Activated CD4-positive, alpha-beta memory T cell treated with anti-CD3 and anti-CD28 coated beads for 36 hours (primary cell): ENCODE results near the gene HEPN1. TPM values are rescaled to one million over a fixed set of nuclear protein-coding genes. Genes with fewer than 3 reads are reported as not detected.
A peak's percentile ranks its signal among the peaks of the same experiment; 100 is the strongest.

ENCODE experiments used
- CTCF ChIA-PET: fragments of 350-600 bp; sonication (Branson Sonifier 250); formaldehyde crosslinking; loops from one replicate; lab custom pipeline; 2021; ENCODE audit warnings: antibody characterized with exemption, inconsistent platforms; lab: Charles Lee
- POLR2A ChIA-PET: fragments of 350-600 bp; sonication (Branson Sonifier 250); formaldehyde crosslinking; loops from one replicate; lab custom pipeline; 2021; ENCODE audit warnings: antibody characterized with exemption; lab: Charles Lee
- DNase-seq: peaks from one replicate; pipeline ENCODE4 v3.0.0-alpha.2; 2020
- H3K27ac Mint-ChIP-seq: one replicate; pipeline ENCODE4 v1.8.0; 2021; ENCODE audit warnings: mixed read lengths
- H3K27me3 Mint-ChIP-seq: one replicate; pipeline ENCODE4 v1.8.0; 2021; ENCODE audit warnings: mixed read lengths
- H3K36me3 Mint-ChIP-seq: one replicate; pipeline ENCODE4 v1.8.0; 2021; ENCODE audit warnings: mixed read lengths
- H3K4me1 Mint-ChIP-seq: one replicate; pipeline ENCODE4 v1.8.0; 2021; ENCODE audit warnings: low read depth, mixed read lengths
- H3K4me3 Mint-ChIP-seq: one replicate; pipeline ENCODE4 v1.8.0; 2021; ENCODE audit warnings: mild to moderate bottlenecking, mixed read lengths
- H3K9me3 Mint-ChIP-seq: one replicate; pipeline ENCODE4 v1.8.0; 2021; ENCODE audit warnings: mixed read lengths
- intact Hi-C: fragments of 100-400 bp; cut with micrococcal nuclease; formaldehyde crosslinking; loops from one replicate; pipeline ENCODE4 v1.15.1; 2023
- total RNA-seq, 2 experiments: library from RNA; stranded (reverse); gene quantifications; one replicate each; pipeline ENCODE4 v1.2.3, GENCODE V29; 2021

Gene HEPN1
- total RNA-seq, 2 experiments from 2014 or later: not detected

- POLR2A ChIA-PET: interaction anchor here (0.7 to 1.3 kb wide), 4 partner anchors 77 to 204 kb away, joined by 3 to 7 read pairs (median 5); partner anchors contain the start of genes CCDC15, MSANTD2, SIAE and SPA17
- H3K27me3 Mint-ChIP-seq: peaks cover 12% of the 10 kb centered on the region
- intact Hi-C loops: loop anchor here (1.0 to 10.0 kb wide), 7 partner anchors 38 to 268 kb away; partner anchors contain the start of genes CCDC15, MSANTD2 and TMEM218
- DNase-seq: no peak
- peak overlapping the region; percentile 77 for H3K4me3 Mint-ChIP-seq
- H3K36me3 Mint-ChIP-seq: no peaks in the 10 kb centered on the region
- H3K9me3 Mint-ChIP-seq: no peaks in the 10 kb centered on the region
- CTCF ChIA-PET: interaction anchor here (0.6 to 1.8 kb wide), 40 partner anchors 8 to 572 kb away, joined by 3 to 30 read pairs (median 4); partner anchors contain the start of genes CCDC15, MSANTD2, NRGN and ROBO3
- H3K4me1 Mint-ChIP-seq: peaks cover 13% of the 10 kb centered on the region
- H3K27ac Mint-ChIP-seq: no peak overlapping the region
Observed at GRCh38 chr11:124876818-124877630, 42.0 kb upstream of the HEPN1 start.

- H3K27me3 Mint-ChIP-seq: peaks cover 7% of the 10 kb centered on the region
- no peak for DNase-seq
- H3K9me3 Mint-ChIP-seq: no peaks in the 10 kb centered on the region
- no peaks in the 10 kb centered on the region for H3K36me3 Mint-ChIP-seq
- H3K27ac Mint-ChIP-seq: no peak overlapping the region
- ChIA-PET POLR2A (no interaction called here), CTCF (interaction anchor here (1.0 kb wide), 1 partner anchor 12 kb away, joined by 4 read pairs; the partner anchor contains the start of gene ROBO3)
- H3K4me3 Mint-ChIP-seq: peak overlapping the region; percentile 77
- peaks cover 13% of the 10 kb centered on the region for H3K4me1 Mint-ChIP-seq
- intact Hi-C loops: loop anchor here (2.0 to 10.0 kb wide), 5 partner anchors 39 to 267 kb away; partner anchors contain the start of genes MSANTD2 and TMEM218
Observed at GRCh38 chr11:124877631-124877909, 41.5 kb upstream of the HEPN1 start.

- ChIA-PET CTCF (interaction anchor here (1.0 kb wide), 1 partner anchor 12 kb away, joined by 4 read pairs; the partner anchor contains the start of gene ROBO3), POLR2A (no interaction called here)
- Mint-ChIP-seq H3K27ac (no peak overlapping the region), H3K4me3 (peak overlapping the region; percentile 31), H3K9me3 (no peaks in the 10 kb centered on the region), H3K4me1 (peaks cover 13% of the 10 kb centered on the region), H3K27me3 (peaks cover 3% of the 10 kb centered on the region), H3K36me3 (no peaks in the 10 kb centered on the region)
- no peak for DNase-seq
- intact Hi-C loops: loop anchor here (2.0 to 10.0 kb wide), 5 partner anchors 39 to 267 kb away; partner anchors contain the start of genes MSANTD2 and TMEM218
Observed at GRCh38 chr11:124877910-124878758, 40.9 kb upstream of the HEPN1 start.

- POLR2A ChIA-PET: no interaction called here
- H3K4me1 Mint-ChIP-seq: peaks cover 13% of the 10 kb centered on the region
- intact Hi-C loops: loop anchor here (5.0 to 10.0 kb wide), 2 partner anchors 122 to 266 kb away; no protein-coding TSS in a partner anchor
- no peak overlapping the region for H3K27ac Mint-ChIP-seq
- no peak for DNase-seq
- H3K36me3 Mint-ChIP-seq: no peaks in the 10 kb centered on the region
- H3K4me3 Mint-ChIP-seq: no peak overlapping the region
- no peaks in the 10 kb centered on the region for H3K9me3 Mint-ChIP-seq
- no peaks in the 10 kb centered on the region for H3K27me3 Mint-ChIP-seq
- CTCF ChIA-PET: no interaction called here
Observed at GRCh38 chr11:124878759-124879492, 40.1 kb upstream of the HEPN1 start.

GRCh38 chr11:124879493-124880289, 39.4 kb upstream of the HEPN1 start:
- Mint-ChIP-seq H3K9me3 (no peaks in the 10 kb centered on the region), H3K27me3 (no peaks in the 10 kb centered on the region), H3K27ac (no peak overlapping the region), H3K4me3 (no peak overlapping the region), H3K4me1 (peaks cover 13% of the 10 kb centered on the region), H3K36me3 (no peaks in the 10 kb centered on the region)
- intact Hi-C loops: loop anchor here (5.0 to 10.0 kb wide), 2 partner anchors 122 to 265 kb away; no protein-coding TSS in a partner anchor
- ChIA-PET POLR2A (no interaction called here), CTCF (no interaction called here)
- DNase-seq: no peak

GRCh38 chr11:124880290-124880611, 38.8 kb upstream of the HEPN1 start:
- POLR2A ChIA-PET: no interaction called here
- H3K4me1 Mint-ChIP-seq: peaks cover 13% of the 10 kb centered on the region
- no peak overlapping the region for H3K4me3 Mint-ChIP-seq

GRCh38 chr11:124880958-124881357, 38.1 kb upstream of the HEPN1 start:
- no peak overlapping the region for H3K27ac Mint-ChIP-seq
- CTCF ChIA-PET: no interaction called here
- POLR2A ChIA-PET: no interaction called here
- DNase-seq: no peak
- H3K4me1 Mint-ChIP-seq: peaks cover 13% of the 10 kb centered on the region
- peaks cover 2% of the 10 kb centered on the region for H3K27me3 Mint-ChIP-seq
- intact Hi-C loops: no loop called here
- H3K36me3 Mint-ChIP-seq: no peaks in the 10 kb centered on the region
- no peaks in the 10 kb centered on the region for H3K9me3 Mint-ChIP-seq
- H3K4me3 Mint-ChIP-seq: no peak overlapping the region

More at GRCh38 chr11:124880290-124880611, 38.8 kb upstream of the HEPN1 start:
- intact Hi-C loops: no loop called here
- no peaks in the 10 kb centered on the region for H3K36me3 Mint-ChIP-seq
- CTCF ChIA-PET: no interaction called here
- no peaks in the 10 kb centered on the region for H3K27me3 Mint-ChIP-seq
- no peak for DNase-seq
- no peak overlapping the region for H3K27ac Mint-ChIP-seq
- H3K9me3 Mint-ChIP-seq: no peaks in the 10 kb centered on the region

- no peak overlapping the region for H3K4me3 Mint-ChIP-seq
- no peak for DNase-seq
- peaks cover 2% of the 10 kb centered on the region for H3K4me1 Mint-ChIP-seq
- ChIA-PET CTCF (interaction anchor here (1.2 kb wide), 1 partner anchor 259 kb away, joined by 3 read pairs; no protein-coding TSS in a partner anchor), POLR2A (no interaction called here)
- H3K27me3 Mint-ChIP-seq: peaks cover 4% of the 10 kb centered on the region
- no peaks in the 10 kb centered on the region for H3K9me3 Mint-ChIP-seq
- H3K27ac Mint-ChIP-seq: no peak overlapping the region
- H3K36me3 Mint-ChIP-seq: no peaks in the 10 kb centered on the region
- intact Hi-C loops: no loop called here
Observed at GRCh38 chr11:124882339-124883071, 36.5 kb upstream of the HEPN1 start.

GRCh38 chr11:124884340-124884739, 34.7 kb upstream of the HEPN1 start:
- no peaks in the 10 kb centered on the region for H3K4me1 Mint-ChIP-seq
- CTCF ChIA-PET: interaction anchor here (1.3 to 1.8 kb wide), 2 partner anchors 8 to 19 kb away, joined by 4 read pairs; partner anchors contain the start of gene ROBO3
- intact Hi-C loops: no loop called here
- H3K4me3 Mint-ChIP-seq: no peak overlapping the region
- H3K27me3 Mint-ChIP-seq: peaks cover 10% of the 10 kb centered on the region
- POLR2A ChIA-PET: no interaction called here
- DNase-seq: no peak
- H3K27ac Mint-ChIP-seq: no peak overlapping the region
- H3K9me3 Mint-ChIP-seq: no peaks in the 10 kb centered on the region
- H3K36me3 Mint-ChIP-seq: no peaks in the 10 kb centered on the region

- Mint-ChIP-seq H3K36me3 (no peaks in the 10 kb centered on the region), H3K4me3 (no peak overlapping the region), H3K4me1 (no peaks in the 10 kb centered on the region), H3K27me3 (peaks cover 10% of the 10 kb centered on the region), H3K27ac (no peak overlapping the region), H3K9me3 (no peaks in the 10 kb centered on the region)
- CTCF ChIA-PET: interaction anchor here (1.3 to 1.8 kb wide), 2 partner anchors 9 to 19 kb away, joined by 4 read pairs; partner anchors contain the start of gene ROBO3
- POLR2A ChIA-PET: no interaction called here
- no peak for DNase-seq
- intact Hi-C loops: no loop called here
Observed at GRCh38 chr11:124884869-124885479, 34.1 kb upstream of the HEPN1 start.
